Fibroblast of lung (primary cell): ENCODE measurements around the gene HRH3.

ENCODE experiments used
- EZH2 ChIP-seq: IDR thresholded peaks from 2 replicates; pipeline ENCODE4 v1.5.1; 2012; ENCODE audit warnings: low read length, control low read depth, mild to moderate bottlenecking; ENCODE audit errors: missing control alignments
- TF ChIP-seq, protein P1 (sequence below), 2 donors: IDR thresholded peaks in 1 of 2; conservative IDR thresholded peaks in 1 of 2; 1 replicate in 1 of 2; 2 replicates in 1 of 2; pipeline ENCODE4 v1.5.1; 2011 to 2012; ENCODE audit warnings: low read length in 2 of 2, control low read depth in 1 of 2, inconsistent platforms in 1 of 2, low read depth in 1 of 2, mild to moderate bottlenecking in 1 of 2

DNA sequence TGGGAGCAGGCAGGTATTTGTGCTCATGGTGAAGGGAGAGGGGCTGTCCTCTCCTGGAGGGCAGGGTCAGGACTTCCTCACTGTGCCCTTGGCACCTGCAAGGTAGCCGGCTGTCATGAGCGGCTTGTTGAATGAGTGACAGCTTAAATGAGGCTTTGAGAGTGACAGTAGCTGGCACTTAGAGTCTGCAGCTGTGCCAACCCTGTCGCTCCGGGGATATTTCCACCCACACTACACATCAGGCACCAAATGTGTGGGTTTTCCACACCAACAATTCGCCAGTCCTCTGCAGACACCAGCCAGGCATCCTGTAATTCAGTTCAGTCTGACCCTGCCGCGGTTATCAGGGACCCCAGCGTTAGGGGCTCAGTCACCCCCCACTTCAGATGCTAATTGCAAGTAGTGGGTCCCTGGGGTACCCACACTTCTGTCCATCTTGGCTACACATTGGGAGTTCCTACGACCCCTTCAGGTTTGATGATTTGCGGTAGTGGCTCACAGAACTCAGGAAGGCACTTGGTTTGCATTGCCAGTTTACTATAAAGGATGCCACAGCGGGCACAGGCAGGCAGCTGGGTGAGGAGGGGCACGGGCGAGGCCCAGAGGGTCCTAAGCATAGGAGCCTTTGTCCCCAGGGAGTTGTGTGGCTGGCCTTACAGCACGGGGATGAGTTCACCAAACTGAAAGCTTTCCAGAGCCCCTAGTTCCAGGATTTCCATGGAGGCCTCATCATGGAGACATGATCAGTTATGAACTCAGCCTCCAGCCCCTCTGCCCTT, 28.1 kb downstream of the HRH3 start:
- TF ChIP-seq, protein P1, sequence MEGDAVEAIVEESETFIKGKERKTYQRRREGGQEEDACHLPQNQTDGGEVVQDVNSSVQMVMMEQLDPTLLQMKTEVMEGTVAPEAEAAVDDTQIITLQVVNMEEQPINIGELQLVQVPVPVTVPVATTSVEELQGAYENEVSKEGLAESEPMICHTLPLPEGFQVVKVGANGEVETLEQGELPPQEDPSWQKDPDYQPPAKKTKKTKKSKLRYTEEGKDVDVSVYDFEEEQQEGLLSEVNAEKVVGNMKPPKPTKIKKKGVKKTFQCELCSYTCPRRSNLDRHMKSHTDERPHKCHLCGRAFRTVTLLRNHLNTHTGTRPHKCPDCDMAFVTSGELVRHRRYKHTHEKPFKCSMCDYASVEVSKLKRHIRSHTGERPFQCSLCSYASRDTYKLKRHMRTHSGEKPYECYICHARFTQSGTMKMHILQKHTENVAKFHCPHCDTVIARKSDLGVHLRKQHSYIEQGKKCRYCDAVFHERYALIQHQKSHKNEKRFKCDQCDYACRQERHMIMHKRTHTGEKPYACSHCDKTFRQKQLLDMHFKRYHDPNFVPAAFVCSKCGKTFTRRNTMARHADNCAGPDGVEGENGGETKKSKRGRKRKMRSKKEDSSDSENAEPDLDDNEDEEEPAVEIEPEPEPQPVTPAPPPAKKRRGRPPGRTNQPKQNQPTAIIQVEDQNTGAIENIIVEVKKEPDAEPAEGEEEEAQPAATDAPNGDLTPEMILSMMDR (conservative IDR thresholded peaks at IDR 0.05 in 1 of 2, IDR thresholded peaks at IDR 0.05 in 1 of 2; ENCODE audit: low read depth in 1 of 2, low read length in 2 of 2): no peak
- no peak for TF ChIP-seq EZH2
